Activated CD8-positive, alpha-beta memory T cell treated with anti-CD3 and anti-CD28 coated beads for 24 hours (primary cell): ENCODE measurements around the gene KHNYN.
"Not testable (repeated sequence)": the region's sequence is repeated elsewhere in the genome, so short reads cannot be mapped to it uniquely, and the experiment has no call there.

Experiments used
- DNase-seq: peaks from one replicate; pipeline ENCODE4 v3.0.0-alpha.2; 2020

KHNYN gene

GRCh38 chr14:24429395-24430142 lies at the start of gene KHNYN, which contains the start of gene CBLN3:
Gene KHNYN, plus strand, starts transcription at chr14:24429954. Its CDS starts 777 bp downstream, at chr14:24430731.
Gene CBLN3, minus strand, starts transcription at chr14:24429668. Its CDS starts 614 bp downstream, at chr14:24429054.
- peak; percentile 94 for DNase-seq

- no peak for DNase-seq
Measured at GRCh38 chr14:24381363-24382063, 48.2 kb upstream of the KHNYN start.

DNA sequence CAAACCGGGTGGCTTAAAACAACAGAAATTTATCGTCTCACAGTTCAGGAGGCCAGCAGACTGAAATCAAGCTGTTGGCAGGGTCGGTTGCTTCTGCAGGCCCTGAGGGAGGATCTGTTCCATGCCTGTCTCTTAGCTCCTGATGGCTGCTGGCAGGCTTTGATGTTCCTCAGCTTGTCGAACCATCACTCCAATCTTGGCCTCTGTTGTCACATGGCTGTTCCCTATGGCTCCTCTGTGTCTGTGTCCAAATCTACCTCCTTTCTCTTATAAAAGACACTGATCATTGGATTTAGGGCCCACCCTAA lies 47.7 kb upstream of the KHNYN start:
- DNase-seq: no peak

GRCh38 chr14:24384169-24384568 lies 45.6 kb upstream of the KHNYN start:
- no peak for DNase-seq

DNA sequence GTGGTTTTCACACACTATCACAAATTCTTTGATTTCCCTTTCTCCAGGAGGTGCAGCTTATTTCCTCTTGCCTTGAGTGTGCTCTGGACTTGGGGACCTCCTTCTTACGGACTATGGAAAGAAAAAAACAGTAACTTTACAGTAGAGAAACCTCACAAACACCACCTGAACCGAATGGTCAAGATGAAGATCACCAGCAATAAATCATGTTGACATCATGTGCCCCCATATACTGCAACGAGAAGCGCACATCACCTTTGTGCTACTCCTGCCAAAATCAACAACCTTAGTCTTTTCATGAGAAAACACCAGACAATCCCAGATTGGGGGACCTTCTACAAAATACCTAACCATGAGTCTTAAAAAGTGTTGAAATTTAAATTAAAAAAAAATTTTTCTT lies 44.2 kb upstream of the KHNYN start:
- no peak for DNase-seq

- no peak for DNase-seq
Measured at GRCh38 chr14:24387009-24387345, 42.8 kb upstream of the KHNYN start.

GRCh38 chr14:24387579-24387978 lies 42.2 kb upstream of the KHNYN start:
- not testable (repeated sequence) for DNase-seq

- no peak for DNase-seq
Measured at GRCh38 chr14:24388474-24389179, 41.1 kb upstream of the KHNYN start.

- no peak for DNase-seq
Measured at GRCh38 chr14:24389226-24389848, 40.4 kb upstream of the KHNYN start.

- no peak for DNase-seq
Measured at GRCh38 chr14:24390701-24391468, 38.9 kb upstream of the KHNYN start.

- no peak for DNase-seq
Measured at GRCh38 chr14:24392325-24393091, 37.2 kb upstream of the KHNYN start.

GRCh38 chr14:24394275-24394674 lies 35.5 kb upstream of the KHNYN start:
- no peak for DNase-seq

DNA sequence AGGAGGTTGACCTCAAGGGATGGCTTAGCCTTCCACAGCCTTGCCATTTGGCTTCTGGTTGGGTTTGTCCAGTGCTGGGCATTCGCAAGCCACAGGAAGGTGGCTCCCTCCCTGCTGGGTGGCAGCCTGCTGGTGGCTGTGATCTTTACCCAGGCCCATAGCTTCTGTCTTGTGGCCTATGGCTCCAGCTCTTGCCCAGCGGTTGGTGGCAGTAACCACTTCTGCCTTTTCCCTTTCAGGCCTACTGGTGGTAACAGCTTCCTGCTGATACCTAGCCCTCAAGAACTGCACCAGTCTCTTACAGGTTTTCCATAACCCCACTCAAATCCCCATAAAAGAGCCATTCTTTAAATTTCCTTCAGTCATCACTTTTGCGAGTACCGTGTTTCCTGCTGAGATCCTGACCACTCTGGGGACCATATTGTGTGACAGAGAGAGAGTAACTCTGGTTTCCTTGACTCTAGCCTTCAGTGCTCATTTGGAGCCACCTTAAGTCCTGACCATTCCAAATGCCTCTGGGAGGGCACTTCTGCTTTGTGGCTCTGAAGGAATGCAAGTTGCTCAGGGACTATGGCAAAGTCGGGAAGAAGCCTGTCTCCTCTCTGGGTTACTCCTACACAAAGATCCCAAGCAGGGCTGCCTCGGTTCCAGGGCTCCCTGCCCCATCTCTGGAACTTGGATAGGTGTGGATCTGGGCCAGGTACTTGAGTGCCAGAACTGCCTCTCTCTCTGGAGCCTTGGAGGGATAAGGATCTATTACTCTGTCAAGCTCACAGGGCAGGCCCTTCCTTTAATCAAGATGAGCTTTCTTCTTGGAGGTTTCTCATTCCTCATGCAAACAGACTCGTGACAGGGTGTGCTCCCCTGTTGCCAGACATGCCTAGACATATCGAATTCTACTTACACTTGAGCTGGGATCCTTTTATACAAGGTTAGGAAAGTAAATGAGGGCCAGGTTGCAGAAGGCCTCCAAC lies 33.9 kb upstream of the KHNYN start:
- no peak for DNase-seq

DNA sequence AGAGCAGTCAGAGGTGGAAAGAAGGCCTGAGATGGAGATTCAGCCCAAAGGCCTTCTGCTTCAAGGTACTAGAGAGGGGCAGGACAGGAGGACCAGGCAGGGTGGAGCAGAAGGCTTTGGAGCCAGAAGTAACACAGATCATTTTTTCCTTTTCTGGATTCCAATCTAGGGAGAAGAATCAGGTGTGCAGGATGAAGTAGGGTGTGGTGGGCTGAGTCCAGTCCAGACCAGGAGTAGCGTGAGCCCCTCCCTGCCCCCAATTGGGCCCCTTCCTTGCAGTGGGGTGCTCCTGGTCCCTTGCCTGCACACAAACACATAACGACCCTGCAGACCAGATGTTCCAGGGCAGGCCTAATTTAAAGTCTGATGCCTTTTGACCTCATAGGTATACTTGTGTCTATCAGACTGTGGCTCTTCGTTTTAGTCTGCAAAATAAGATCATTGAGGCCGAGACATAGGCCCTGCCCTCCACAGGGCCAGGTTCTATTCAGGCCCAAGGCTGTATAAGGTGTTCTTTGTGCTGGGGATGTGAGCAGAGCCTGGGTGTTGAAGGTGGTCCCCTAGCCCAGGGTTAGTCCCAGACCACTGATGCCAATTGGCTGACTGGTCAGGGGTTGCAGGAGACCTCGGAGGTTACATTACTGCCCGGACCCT lies 32.0 kb upstream of the KHNYN start:
- no peak for DNase-seq

DNA sequence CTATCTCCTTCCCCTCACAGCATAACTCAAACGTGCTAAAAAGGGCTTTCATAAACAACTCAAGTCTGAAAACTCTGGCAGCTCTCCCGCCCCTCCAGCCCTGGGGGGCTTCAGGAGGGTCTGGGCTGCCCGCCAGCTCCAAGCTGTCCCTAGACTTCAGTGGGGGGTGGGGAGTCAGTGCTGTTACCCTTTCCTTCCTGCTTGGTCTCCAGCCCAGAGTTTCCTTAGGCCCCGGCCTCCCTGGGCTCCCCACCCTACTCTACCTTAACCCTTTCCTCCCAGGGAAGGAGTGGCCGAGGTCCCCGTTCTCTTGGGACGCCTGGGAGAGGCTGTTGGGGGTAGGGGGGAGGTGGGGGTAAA lies 31.5 kb upstream of the KHNYN start:
- no peak for DNase-seq

- peak; percentile 65 for DNase-seq
Measured at GRCh38 chr14:24398653-24399446, 30.9 kb upstream of the KHNYN start, which contains the start of gene NYNRIN. Gene NYNRIN, plus strand, starts transcription at chr14:24399003. Its CDS starts 244 bp downstream, at chr14:24399247.

DNA sequence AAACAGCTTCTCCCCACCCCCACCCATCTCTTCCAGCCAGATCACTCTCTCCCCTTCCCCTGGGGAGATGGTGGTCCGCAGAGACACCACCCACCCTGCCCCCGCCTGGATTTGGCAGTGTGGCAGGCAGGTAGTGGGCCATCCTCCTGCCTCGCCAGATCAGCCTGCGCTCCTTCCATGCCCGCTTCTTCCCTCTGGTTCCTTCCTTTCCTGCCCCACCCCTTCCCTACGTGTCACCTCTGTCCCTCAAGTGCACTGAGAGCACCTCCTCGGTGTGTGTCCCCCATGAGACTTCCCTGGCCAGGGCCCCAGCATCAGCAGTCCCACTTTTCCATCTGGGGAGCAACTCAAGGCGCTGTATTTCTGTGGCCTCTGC lies 30.3 kb upstream of the KHNYN start:
- DNase-seq: no peak

DNA sequence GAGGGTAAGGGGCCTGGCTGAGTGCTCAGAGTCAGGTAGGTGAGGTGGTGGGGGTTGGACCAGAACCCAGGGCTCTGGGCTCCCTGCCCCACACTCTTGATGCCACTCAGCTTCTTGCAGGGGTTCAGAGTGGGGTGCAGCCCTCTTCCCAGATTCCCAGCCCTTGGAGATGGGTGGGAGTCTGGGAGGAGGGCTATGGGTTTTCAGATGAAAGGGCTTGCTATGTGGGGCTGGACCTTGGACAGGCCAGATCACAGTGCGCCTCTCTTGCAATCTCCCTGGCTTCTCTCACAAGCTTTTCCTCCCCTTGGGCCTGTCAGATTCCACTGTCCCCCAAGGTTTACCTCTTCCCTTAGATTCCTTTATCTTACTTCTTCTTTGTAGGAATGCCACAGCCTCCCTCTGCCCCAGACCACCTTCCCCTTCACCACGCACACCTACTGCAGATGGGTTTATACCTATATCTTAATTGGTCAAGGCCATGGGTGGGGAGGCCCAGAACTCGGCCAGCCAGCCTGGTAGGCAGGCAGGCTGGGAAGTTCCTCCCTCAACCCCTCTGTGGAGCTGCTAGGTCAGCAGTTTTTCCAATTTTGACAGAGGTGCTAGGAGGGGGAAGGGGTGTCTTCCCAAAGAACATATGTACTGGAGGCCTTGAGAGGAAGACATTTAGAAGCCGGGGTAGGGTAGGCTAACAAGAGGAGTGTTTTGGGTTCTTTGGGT lies 29.6 kb upstream of the KHNYN start:
- no peak for DNase-seq
